GM19023 (cell line): ENCODE results near the gene BAX.

Experiments used
- ATAC-seq: cut with Tn5 transposase; IDR thresholded peaks from one replicate; pipeline ENCODE4 v1.9.1; 2021; ENCODE audit warnings: mild to moderate bottlenecking, moderate library complexity; ENCODE audit not compliant: unreplicated experiment

Gene BAX

GRCh38 chr19:48961673-48962028 lies 7.0 kb downstream of the BAX start:
- ATAC-seq: no peak

GRCh38 chr19:48962029-48962848 lies 7.6 kb downstream of the BAX start:
- no peak for ATAC-seq

DNA sequence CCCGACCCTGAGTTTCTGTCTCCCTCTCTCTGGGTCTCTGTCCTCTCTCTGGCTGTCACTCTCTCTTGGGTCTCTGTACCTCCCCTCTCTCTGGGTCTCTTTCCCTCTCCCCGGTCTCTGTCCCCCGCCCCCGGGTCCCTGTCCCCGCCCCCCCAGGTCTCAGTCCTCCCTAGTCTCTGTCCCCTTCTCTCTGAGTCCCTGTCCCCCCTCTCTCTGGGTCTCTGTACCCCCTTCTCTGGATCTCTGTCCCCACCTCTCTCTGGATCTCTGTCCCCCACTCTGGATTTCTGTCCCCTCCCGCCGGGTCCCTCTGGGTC lies 8.1 kb downstream of the BAX start:
- ATAC-seq: no peak

GRCh38 chr19:48963371-48964204 lies 8.9 kb downstream of the BAX start:
- no peak for ATAC-seq

DNA sequence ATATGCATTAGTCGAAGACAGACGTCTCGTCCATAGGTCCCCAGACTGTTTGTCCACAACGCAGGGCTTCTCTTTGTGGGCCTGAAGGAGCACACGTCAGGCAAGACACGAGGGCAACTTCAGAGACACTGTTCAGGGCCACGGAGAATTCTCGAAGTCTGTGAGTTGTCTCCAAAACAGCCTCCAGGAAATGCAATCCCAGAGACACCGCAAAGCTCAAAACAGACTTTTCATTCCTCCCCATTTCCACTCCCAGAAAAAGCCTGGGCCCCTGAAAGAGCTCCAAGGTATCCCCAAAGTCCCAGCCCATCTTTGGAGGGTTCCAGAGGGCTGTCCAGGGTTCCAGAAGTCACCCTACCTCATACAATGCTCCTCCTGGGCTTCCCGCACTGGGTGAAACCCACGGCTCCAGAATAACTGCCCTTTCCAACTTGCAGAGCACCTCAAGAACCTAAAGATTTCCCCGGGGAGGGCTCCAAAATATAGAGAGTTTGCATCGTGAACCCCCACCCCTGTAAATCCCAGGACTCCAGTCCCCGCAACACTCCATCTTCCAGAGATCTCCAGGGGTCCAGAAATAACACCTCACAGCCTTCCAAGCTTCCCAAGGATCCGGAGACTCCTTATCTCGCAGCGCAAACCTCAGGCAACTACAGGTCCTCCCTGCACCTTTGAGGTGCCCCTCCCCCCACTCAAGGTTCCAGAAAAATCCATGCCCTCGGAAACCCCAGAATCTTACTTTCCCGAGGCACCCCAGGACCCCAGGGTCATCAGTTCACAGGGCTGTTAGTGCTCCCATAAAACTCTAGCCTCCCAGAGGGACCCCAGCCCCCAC lies 9.7 kb downstream of the BAX start:
- ATAC-seq: no peak

DNA sequence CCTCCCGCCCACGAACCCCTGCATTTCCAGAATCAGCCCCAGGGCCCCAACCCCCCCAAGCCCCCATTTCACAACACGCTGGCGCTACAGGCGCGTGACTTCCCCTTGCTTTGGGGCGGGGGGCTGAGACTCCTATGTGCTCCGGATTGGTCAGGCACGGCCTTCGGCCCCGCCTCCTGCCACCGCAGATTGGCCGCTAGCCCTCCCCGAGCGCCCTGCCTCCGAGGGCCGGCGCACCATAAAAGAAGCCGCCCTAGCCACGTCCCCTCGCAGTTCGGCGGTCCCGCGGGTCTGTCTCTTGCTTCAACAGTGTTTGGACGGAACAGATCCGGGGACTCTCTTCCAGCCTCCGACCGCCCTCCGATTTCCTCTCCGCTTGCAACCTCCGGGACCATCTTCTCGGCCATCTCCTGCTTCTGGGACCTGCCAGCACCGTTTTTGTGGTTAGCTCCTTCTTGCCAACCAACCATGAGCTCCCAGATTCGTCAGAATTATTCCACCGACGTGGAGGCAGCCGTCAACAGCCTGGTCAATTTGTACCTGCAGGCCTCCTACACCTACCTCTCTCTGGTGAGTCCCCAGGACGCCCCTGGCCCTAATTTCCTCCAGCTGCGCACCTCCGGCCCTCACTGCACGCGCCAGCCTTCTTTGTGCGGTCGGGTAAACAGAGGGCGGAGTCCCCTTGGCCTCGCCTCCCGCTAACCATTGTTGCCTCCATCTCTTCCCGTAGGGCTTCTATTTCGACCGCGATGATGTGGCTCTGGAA lies 10.5 kb downstream of the BAX start, which contains the start of gene FTL:
Gene FTL (plus strand): TSS at position 270 of the 766 bp plus-strand sequence. CDS start 199 bp downstream, at position 469.
- ATAC-seq: peak; percentile 57

DNA sequence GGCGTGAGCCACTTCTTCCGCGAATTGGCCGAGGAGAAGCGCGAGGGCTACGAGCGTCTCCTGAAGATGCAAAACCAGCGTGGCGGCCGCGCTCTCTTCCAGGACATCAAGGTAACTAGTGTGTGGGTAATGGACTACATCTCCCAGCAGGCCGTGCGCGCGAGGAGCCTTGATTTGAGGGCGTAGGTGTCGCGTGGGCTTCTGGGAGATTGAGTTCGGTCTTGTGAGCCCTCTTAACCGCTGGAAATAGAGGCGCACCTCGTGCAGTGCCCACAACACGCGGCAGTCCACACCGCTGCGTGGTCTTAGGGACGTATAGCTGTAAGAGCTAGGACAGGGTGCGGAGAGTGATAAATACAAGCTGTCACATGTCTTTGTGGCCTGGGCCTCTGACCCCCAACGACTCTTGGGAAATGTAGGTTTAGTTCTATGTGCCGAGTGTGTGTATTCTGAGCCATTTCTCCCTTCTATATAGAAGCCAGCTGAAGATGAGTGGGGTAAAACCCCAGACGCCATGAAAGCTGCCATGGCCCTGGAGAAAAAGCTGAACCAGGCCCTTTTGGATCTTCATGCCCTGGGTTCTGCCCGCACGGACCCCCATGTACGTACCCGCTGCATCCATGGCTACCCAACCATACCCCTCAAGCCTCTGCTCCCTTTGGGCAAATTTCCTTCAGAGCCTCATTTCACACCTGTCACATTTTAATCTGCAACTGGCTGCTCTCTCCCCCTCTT lies 11.3 kb downstream of the BAX start:
- ATAC-seq: peak; percentile 13

- no peak for ATAC-seq
These were observed 12.1 kb downstream of the BAX start for GRCh38 chr19:48966541-48967345.

- ATAC-seq: no peak
These were observed 12.9 kb downstream of the BAX start for GRCh38 chr19:48967346-48968178.

- ATAC-seq: no peak
These were observed 13.5 kb downstream of the BAX start for GRCh38 chr19:48968179-48968661.

GRCh38 chr19:48968813-48969218 lies 14.1 kb downstream of the BAX start:
- ATAC-seq: no peak

DNA sequence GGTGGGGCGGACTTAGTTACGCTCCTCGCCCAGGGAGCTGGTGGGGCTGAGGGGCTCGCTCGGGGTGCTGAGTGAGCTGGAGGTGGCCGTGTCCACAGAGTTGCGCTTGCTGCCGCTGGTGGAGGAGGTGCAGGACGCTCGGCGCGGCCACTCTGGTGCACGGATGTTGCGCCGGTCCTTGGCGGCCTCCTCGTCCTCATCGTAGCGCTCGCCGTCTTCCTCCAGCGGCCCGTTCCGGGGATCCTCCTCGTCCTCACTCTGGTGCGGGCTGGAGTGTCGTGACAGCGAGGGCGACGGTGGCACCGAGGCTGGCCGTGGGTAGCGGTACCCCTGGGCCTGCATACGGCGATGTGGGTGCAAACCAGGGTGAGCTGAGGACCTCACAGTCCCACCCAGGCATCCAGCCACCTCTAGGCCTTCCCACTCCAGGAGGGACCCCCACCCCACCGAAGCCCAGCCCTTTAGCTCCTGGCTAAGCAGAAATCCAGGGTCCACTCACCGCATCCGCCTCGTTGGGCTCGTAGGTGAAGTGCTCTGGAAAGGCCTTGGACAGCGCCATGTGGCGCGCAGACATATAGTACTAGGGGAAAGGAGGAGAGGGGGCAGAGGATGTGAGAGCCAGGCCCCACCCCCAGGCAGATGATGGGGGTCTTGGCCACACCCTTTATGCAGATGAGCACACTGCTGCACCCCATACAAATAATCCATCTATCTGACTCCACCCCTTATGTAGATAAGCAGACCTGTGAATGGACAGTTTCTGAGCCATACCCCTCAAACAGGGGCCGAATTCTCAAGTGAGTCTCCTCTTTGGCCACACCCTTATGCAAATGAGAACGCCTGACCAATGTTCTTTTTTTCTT lies 14.8 kb downstream of the BAX start:
- ATAC-seq: no peak

- no peak for ATAC-seq
These were observed 15.6 kb downstream of the BAX start for GRCh38 chr19:48970139-48970766.

DNA sequence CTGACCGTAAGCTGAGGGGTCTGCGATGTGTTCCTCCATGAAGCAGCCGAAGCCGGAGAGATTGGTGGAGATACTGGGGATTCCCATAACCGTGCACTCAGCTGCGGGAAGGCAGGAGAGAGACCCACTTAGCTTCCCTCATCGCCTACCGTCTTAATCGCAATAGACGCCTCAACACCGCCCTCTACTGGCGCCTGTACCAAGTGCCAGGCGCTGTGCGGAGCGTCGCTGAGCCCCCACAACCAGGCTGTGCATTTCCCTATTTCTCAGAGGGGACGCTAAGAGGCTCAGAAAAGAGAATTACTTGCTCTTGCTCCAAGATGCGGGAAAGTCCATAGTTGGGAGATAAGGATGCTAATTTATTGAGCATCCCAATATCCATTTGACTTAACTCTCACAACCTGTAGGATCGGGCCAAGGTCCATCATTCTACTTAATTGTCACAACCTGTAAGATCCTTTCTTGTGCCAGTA lies 16.3 kb downstream of the BAX start:
- no peak for ATAC-seq

DNA sequence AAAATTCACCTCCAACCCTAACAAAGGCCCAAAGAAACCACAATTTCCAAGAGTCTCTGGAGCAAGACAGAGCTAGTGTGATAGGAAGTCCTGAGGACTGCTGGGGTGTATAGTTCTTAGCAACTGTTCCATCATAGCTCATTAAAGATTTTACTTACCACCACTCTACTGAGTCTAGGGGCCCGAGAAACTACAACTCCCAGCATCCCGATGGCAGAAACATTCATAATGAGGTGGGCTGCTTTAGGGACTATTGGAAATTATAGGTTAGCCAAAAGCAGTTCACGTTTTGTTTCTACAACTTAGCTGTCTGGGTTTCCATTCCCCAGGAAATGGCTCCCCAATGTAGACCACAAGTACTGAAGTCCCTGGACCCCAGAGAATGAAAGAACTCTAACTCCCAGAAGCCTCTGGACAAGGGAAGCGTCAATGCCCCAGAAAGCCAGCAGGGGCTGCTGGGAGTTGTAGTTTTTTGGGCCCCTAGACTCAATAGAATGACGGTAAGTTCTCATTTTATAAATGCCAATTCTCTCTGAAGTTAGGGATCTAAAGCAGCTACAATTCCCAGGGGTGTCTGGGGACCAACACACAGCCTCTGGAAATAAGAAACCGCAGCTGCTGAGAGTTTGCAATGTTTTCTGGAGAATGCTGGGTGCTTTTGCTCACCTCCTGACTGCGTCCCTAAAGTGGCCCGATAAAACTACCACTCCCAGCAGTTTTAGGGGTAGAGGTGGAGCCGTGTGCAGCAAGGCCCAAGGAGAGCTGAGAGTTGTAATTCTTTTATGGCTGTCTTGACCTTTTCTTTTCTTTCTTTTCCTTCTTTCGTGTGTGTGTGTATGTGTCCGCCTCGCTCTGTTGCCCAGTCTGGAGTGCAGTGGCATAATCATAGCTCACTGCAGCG lies 21.5 kb downstream of the BAX start:
- ATAC-seq: no peak
